GM12864 (cell line): Measurements from ENCODE around the gene IQGAP2.
A peak's percentile ranks its signal among the peaks of the same experiment; 100 is the strongest.

Experiments used
- DNase-seq: peaks from one replicate; pipeline ENCODE4 v3.0.0-alpha.2; 2011; ENCODE audit warnings: low read depth
- H3K4me3 ChIP-seq: 2 replicates; pipeline ENCODE4 v1.5.1; 2011; ENCODE audit warnings: mild to moderate bottlenecking, low read depth, low read length, control low read depth
- CTCF ChIP-seq: IDR thresholded peaks from 2 replicates; pipeline ENCODE4 v1.5.1; 2011; ENCODE audit warnings: low read depth, mild to moderate bottlenecking, moderate library complexity, low read length, control low read depth, inconsistent platforms; ENCODE audit errors: missing control alignments

Gene IQGAP2

GRCh38 chr5:76479973-76480667, 77.0 kb downstream of the IQGAP2 start:
- H3K4me3 ChIP-seq, result no peak overlapping the region
- TF ChIP-seq CTCF, result no peak
- DNase-seq, result no peak

GRCh38 chr5:76482984-76483383, 79.9 kb downstream of the IQGAP2 start:
- no peak for TF ChIP-seq CTCF
- DNase-seq, result no peak
- no peak overlapping the region for H3K4me3 ChIP-seq

- no peak overlapping the region for H3K4me3 ChIP-seq
These were observed 80.3 kb downstream of the IQGAP2 start for GRCh38 chr5:76483433-76483832.

GRCh38 chr5:76483881-76484280, 80.8 kb downstream of the IQGAP2 start:
- DNase-seq, result no peak
- no peak for TF ChIP-seq CTCF
- no peak overlapping the region for H3K4me3 ChIP-seq

More at GRCh38 chr5:76483433-76483832, 80.3 kb downstream of the IQGAP2 start:
- peak; percentile 23 for TF ChIP-seq CTCF
- DNase-seq, result no peak

GRCh38 chr5:76485511-76485910, 82.4 kb downstream of the IQGAP2 start:
- DNase-seq, result no peak
- H3K4me3 ChIP-seq, result no peak overlapping the region
- TF ChIP-seq CTCF, result no peak

GRCh38 chr5:76487386-76487785, 84.3 kb downstream of the IQGAP2 start:
- TF ChIP-seq CTCF, result no peak
- no peak for DNase-seq
- H3K4me3 ChIP-seq, result no peak overlapping the region

GRCh38 chr5:76487821-76488220, 84.7 kb downstream of the IQGAP2 start:
- TF ChIP-seq CTCF, result no peak
- H3K4me3 ChIP-seq, result no peak overlapping the region
- DNase-seq, result no peak
